HUDEP-2 (cell line): ENCODE results near the gene PLEKHA1.

Experiments
- DNase-seq, 76 experiments: peaks; one replicate each; lab custom pipeline; 2025; ENCODE audit not compliant: unreplicated experiment in 76 of 76; lab: John Stamatoyannopoulos, UW

The PLEKHA1 gene

DNA sequence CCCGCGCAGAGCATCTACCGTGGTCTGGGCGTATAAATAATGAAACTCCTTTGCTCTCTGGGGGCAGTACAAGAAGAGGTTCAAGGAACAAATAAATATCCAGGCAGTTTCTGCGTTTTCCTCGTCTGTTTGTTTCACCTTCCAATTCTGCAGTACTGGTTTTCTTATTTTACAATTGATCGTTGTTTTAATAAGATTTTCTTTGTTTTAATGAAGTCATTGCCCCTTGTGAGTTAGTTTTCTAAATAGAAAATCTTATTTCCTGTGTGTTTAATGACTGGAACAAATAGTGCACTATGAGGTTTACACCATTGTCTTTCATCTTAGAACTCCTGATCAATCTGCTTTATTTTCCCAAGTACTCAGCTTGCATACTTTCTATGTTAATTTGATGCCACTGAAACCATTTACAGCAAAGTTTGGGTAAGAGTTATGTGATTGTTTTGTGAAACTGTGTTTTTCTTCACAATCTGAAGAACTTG lies 1.2 kb downstream of the PLEKHA1 start:
- no peak for DNase-seq

DNA sequence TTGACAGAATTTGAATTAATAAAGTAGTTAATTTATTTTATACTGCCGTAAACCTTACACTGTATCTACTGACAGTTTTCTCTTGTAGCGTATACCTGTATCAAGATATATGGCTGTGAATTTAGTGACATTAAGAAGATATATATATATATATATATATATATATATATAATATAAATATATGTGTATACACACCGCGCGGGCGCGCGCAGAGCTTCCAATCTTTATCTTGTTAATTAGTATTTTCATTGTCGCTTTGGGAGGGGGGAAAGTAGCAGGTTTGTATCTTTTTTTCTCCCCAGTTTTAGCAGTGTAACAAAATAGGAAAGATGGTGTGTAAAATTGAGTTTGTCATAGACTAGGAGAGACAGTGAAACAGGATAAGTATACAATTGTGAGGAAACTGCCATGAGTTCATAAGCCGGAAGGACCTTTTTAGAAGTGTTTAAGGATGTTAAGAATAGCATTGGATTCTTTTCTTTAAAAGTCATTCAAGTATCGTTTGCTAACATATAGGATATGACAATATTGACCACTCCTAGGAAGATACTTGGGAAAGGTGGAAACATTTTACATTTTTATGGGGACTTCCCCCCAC lies 2.0 kb downstream of the PLEKHA1 start:
- no peak for DNase-seq

DNA sequence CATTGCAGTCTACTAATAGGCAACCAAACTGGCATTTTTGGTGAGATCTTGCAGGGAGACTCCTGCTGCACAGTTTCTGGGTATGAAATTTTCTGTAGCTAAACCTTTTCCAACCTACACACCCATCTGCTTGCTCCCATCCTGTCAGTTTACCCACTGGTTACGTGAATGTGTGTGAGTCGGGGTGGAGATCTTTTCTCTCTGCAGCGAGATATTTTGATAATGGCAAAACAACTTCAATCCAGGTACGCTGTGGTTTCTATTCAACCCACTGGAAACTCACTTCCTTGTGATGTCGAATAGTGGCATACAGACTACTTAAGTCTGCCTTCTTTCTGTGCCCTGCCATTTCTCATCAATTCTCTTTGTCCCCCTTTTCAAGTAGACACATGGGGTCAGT lies 4.5 kb downstream of the PLEKHA1 start:
- DNase-seq = no peak

DNA sequence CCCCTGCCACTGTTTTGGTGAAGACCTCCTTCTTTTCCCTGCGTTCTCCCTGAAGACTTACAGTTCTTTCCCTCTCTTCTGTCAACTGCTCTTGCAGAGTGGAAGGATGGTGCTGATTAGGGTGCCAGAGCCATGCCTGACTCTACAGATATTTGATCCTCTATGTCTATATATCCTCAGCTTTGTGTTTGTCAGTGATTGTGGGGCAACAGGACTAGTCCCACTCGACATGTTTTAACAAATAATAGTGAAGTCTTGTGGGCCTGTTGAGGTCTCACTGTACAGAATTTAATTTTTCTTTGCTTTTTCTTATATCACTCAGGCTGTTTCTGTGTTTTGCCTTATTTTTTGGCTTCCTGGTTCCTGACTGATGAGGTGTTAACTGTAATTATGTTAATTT lies 5.0 kb downstream of the PLEKHA1 start:
- no peak for DNase-seq

DNA sequence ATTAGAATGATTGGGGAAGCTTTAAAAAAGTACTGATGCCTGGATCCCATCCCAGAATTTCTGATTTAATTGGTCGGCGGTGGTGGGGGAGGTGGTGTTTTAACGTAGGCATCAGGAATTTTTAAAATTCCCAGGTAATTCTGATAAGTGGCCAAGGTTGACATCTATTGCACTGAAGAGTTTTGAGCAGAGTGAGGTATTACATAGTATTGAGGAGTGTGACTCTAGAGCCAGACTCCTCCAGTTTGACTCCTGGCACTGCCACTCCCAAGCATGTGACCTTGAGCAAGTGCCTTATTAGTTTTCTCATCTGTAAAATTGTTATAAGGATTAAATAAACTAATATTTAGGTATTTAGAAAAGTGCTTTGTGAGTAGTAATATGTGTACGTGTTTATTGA lies 6.2 kb downstream of the PLEKHA1 start:
- DNase-seq = no peak

DNA sequence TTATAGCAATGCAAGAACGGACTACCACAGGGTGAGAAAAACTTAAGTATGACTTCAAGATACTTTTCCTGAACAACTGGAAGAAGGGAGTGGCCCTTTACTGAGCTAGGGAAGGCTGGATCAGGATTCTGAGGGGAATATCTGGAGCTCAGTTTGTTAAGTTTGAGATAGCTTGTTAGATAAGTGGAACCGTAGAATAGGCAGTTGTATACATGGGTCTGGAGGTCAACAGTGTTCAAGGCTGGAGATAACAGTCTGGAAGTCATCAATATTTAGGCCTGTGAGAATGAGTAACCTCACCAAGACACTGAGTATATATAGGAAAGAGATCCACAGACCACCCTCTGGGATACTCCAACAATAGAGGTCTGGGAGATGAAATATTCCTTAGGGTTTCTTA lies 7.2 kb downstream of the PLEKHA1 start:
- no peak for DNase-seq

DNA sequence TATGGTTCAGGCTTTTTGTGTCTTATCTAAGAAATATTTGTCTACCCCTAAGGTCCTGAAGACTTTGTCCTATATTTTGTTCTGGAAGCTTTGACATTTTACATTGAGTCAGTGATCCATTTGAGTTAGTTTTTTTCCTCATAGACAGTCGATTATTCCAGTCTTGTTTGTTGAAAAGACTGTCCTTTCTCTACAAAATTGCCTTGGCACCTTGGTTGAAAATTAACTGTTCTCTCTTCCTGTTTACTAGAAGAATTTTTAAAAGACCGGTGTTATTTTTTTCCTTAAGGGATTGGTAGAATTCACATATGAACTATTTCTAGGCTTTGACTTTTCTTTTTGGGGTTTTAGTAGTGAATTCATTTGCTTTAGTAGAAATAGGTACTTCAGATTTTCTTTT lies 12.0 kb downstream of the PLEKHA1 start:
- no peak for DNase-seq

DNA sequence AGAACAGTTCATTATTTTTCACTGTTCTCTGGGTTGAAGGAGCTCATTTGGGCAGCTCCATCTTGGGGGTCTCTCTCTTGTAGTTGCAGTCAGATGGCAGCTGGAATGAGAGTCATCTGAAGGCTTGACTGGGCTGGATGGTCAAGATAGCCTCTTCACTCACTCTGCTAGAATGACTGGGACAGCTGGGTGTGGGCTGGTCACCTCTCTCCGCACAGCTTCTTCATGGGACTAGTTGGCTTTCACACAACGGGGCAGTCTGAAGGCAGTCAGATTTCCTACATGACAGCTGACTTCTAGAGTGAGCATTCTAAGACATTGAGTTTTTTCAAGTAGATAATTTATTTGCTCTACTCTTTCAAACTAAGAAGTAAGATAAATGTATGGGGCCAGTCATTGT lies 13.1 kb downstream of the PLEKHA1 start:
- DNase-seq = no peak

DNA sequence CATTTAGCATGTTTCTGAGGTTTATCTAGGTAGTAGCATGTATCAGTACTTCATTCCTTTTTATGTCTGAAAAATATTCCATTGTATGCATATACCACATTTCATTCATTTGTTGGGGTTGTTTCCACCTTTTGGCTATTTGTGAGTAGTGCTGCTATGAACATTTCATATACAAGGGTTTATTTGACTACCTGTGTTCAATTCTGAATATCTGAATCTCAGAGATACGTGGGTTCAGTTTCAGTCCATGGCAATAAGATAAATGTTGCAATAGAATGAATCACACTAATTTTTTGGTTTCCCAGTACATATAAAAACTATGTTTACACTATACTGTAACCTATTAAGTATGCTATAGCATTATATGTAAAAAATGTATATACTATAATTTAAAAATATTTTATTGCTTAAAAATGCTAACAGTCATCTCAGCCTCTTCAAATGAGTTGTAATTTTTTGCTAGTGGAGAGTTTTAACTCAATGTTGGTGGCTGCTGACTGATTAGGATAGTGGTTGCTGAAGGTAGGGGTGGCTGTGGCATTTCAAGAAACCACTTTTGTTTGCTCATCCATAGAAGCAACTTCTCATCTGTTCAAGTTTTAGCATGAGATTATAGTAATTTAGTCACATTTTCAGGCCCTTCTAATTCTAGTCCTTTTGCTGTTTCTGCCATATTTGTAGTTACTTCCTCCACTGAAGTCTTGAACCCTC lies 13.9 kb downstream of the PLEKHA1 start:
- no peak for DNase-seq

DNA sequence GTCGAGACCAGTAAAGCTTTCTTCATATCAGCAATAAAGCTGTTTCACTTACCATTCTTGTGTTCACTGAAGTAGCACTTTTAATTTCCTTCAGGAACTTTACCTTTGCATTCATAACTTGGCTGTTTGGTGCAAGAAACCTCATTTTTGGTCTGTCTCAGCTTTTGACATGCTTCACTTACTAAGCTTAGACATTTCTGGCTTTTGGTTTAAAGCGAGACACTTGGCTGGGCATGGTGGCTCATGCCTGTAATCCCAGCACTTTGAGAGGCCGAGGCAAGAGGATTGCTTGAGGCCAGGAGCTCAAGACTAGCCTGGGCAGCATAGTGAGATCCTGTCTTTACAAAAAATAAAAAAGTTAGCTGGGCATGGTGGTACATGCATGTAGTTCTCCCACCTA lies 15.8 kb downstream of the PLEKHA1 start:
- DNase-seq = no peak

DNA sequence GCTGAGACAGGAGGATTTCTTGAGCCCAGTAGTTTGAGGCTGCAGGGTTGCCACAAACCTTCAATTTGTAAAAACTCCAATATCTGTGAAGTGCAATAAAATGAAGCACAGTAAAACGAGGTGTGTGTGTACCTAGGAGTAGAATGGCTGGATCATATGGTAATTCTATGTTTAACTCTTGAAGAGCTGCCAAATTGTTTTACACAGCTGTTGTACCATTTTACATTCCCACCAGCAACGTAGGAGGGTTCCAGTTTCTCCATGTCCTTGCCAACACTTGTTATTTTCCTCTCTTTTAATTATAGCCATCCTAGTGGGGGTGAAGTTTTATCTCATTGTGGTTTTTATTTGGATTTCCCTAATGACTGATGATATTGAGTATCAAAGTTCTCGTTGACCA lies 16.2 kb downstream of the PLEKHA1 start:
- DNase-seq = no peak

DNA sequence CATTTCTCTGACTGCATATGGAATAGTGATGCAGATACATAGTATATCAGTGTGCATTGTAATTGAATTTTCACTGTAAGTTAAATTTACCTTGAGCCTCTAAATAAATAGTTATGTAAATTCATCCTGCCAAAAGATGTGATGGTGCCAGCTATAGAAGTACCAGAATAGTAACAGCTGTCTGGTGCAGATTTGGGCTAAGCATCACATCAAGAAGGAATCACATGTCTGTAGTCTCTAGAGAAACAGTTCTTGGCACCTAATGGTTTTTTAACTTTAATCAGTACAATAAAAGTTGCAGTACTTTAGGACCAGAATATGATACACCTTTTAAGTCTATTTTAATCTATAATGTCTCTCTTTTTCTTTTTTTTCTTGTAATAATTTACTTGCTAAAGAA lies 17.4 kb downstream of the PLEKHA1 start:
- no peak for DNase-seq

DNA sequence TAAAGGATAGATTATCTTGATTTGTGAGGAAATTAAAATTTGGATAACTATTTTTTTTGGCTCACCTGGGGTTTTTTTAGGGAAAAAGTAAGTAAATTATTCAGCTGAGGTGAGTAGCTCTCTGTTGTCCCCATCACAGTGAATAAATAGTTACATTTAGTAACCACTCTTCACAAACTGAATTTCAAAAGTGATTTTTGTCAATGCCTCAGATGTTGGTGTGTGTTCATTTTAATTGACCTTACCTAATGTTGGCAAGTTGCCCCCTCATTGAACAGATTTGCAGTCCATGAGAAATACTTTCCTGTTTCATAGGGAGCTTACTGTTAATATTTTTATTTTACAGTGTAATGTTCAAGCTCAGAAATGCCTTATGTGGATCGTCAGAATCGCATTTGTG lies 18.3 kb downstream of the PLEKHA1 start:
- no peak for DNase-seq

DNA sequence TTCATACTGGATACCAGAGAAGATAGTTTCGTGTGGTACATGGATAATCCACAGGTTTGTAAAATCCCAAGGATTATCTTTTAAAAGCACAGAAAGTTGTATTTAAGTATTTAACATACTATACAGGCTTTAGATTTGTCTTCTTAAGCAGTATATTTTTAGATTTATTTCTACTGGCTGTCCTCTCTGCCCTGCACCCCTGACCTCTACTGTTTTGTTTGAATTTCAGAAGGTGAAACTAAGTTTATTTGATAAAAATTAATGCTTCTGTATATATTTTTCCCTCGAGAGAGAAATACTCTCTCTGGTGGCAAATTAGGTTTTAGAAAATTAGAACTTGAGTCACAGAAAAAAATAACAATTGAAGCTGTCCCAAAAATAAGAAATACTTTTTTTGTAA lies 18.8 kb downstream of the PLEKHA1 start:
- DNase-seq = no peak

DNA sequence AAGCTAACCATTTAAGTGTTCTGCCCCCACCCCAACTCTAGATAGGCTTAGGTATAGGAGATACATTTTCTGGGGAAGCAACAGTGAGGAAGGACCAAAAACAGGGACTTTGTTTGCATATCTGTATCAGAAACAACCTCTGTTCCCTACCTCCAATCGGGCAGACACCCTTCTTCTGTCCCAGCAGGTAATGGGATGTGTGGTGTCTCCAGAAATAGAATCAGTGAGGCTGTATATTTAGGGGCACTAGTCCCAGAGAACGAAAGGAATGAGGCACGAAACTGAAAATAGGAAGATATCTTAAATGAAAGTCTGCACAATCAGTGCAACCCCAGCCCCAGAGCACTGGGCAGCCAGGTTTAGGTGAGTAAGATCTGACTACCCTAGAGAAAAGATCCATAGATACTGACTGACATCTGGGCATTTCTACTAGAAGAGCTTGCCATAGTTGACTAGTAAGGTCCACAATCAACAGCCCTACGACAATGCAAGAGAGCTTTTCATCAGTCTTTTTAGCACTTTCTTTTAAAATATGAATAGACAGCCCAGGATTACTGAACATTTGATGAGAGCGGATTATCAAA lies 28.1 kb downstream of the PLEKHA1 start:
- no peak for DNase-seq

DNA sequence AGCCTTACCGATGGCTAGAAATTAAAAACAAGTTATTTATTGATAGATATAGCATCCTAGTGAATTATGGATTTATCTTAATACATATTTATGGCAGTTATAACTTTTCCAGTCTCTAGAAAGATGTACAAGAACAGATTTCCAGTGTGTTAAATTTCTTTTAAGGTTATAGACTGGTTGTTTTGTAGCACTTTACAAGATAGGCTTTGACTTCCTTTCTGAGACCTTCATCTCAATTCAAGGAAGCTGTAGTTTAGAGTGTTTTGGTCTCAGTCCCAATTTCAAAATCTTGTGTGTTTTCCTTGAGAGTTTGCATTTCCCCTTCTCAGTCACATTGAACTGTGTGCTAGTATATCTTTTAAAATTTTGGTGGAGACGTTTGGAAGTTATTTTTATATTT lies 30.1 kb downstream of the PLEKHA1 start:
- no peak for DNase-seq

DNA sequence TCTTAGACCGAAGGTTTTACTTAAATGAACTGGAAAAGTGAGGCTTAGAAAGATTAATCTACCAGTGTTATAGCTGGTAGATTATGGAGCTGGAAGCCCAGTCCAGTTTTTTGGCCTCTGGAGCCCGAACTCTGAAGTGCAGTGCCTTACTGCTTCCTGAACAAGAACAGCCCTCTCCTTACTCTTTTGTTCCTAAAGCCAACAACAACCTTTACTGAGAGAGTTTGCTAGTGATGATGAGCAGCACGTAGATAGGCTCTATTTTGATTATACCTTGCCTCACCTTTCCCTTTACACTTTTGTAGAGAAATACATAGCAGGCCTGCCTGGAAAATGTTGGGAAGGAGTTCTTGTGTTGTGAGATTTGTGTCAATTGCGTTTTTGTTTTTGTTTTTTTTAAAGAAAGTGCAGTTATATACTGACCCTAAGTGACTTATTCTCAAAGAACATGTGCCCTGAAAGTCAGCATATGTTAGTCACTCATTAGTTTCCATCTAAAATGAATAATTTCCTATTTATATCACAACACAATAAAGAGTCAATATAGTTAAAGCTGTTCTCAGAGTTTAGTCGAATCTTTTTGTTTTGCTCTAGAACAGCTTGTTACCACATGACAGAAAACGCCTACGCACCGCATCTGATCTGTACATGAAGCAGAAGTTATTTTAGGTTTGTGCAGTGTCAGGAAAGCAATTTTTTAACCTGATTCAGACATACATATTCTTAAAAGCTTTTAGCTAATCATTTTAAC lies 33.0 kb downstream of the PLEKHA1 start:
- no peak for DNase-seq

DNA sequence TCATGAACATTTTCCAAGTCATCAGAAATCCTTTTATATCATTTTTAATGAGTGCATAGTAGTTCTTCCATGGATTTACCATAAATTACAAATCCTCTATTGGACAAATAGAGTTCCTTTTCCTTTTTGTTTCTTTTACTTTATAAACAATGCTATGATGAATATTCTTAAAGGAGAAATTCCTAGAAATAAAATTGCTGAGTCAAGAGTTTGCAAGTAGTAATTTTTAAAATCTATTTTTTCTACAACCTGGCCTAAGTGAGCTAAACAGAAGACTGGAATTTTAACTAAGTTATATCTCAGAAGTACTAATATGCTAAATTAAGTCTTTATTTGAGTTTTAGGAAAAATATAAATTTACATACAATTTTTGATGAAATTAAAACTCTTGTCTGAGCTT lies 38.8 kb downstream of the PLEKHA1 start:
- no peak for DNase-seq

DNA sequence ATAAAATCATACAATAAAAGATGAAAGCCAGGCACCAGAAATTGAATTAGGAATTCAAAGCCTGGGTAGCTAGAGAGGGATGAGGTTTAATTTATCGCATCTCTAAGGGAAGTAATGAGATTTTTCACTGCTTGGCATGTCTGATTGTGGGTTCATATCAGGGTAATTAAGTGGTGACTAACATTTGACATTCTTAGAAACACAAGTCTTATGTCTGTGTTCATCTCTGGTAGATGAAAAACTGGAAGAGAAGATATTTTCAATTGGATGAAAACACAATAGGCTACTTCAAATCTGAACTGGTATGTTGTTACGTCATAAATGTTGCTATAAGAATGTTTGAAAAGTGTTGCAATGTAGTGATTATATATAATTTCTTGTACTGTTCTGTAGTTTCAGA lies 43.2 kb downstream of the PLEKHA1 start:
- DNase-seq = no peak

DNA sequence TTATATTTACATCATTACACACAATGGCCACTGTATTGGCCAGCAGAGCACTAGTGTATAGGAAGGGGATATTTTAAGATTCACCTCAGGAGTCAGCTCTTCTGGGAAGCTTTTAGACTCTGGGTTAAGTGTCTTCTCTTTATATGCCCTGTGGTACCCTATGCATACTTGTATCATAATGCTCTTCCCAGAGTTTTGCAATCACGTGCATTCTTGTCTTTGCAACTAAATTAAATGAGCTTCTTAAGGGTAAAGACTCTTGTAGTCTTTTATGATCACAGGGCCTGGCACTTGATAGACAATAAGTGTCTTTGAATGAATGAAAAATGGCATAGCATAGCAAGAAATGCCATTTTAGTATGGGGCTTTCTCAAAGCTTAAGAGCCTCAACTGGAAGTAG lies 44.5 kb downstream of the PLEKHA1 start:
- DNase-seq = no peak

DNA sequence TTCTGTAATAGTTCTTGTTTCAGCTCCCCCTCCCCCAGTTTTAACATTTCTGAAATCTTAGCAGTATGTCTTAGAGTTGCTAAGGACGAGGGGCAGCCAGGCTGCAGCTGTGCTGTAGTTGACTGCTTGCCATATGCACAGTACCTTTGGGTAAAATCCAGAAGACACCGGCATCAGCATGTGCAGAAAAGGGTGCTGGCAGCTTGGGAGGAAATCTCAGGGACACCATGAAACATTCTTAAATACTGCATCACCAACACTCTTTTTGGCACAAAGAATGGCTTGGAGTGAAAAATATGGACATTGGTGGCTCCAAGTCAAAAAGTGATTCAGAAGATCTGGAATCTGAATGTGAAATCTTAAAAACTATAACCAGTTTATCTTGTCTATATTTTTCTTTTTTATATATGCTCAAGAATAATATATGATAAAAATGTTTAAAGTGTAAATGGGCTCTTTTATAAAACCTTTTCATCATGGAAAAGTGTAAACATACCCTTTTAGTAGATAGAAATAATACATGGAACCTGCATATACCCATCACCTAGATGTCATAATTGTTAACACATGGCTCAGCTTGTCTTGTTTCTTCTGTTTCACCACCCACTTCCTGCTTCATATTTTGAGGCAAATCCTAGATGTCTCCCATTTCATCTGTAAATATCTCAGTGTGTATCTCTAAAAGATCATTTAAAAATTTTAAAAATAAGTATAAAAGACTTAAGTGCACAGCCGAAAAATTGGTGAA lies 45.5 kb downstream of the PLEKHA1 start:
- no peak for DNase-seq
